ENCODE measurements around the gene VPS37C. TPM values are rescaled to one million over a fixed set of nuclear protein-coding genes. Genes with fewer than 3 reads are reported as not detected.

VPS37C gene
- total RNA-seq, 4 donors from 2014 or later, result 11.8 to 22.2 (median 13.6) TPM

DNA sequence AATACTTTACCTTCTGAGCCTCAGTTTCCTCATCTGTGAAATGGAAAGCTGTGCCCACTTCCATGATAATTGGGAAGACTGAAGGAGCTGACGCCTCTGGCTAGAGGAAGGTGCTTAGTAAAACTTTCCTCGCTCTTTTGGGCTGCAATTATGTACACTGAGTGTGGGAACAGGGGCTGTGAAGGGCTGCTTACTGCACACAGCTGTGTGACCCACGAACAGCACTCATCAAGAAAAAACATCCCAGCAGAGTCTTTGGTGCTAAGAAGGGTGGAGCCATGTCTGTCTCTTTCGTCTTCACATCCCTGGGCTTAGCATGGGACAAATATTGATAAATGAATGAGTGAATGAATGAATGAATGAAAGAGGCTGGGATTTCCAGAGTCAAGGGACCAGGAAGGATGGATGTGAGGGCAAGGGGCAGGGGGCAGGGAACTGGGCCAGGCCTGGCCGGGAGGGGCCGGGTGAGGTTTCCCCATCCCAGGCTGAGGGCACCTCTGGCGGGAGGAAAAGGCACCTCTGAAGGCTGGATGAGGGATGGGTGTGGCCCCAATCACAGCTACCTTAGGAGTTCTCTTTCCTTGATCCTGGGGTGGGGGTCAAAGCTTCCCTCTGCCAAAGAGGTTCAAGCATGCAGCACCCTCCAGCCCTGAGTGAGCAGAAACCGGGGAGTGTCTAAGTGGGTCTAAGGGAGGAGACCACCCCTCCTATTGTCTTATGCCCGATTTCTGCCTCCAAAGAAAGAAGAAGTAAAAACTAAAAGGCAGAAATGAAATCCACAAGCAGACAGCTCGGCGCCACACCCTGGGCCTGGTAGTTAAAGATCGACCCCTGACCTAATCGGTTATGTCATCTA, 68.1 kb downstream of the VPS37C start:
- Histone ChIP-seq H3K4me1 (no peaks in the 10 kb centered on the region), H3K9me3 (peaks cover 0 to 13% (median 0%) of the 10 kb centered on the region in 4 donors), H3K36me3 (no peaks in the 10 kb centered on the region), H3K27me3 (no peaks in the 10 kb centered on the region), H3K4me3 (no peak overlapping the region), H3K27ac (no peak overlapping the region)
- TF ChIP-seq EP300 (IDR thresholded peaks at IDR 0.05) (no peak), POLR2A (IDR thresholded peaks at IDR 0.05) (no peak)
- TF ChIP-seq, protein P1, sequence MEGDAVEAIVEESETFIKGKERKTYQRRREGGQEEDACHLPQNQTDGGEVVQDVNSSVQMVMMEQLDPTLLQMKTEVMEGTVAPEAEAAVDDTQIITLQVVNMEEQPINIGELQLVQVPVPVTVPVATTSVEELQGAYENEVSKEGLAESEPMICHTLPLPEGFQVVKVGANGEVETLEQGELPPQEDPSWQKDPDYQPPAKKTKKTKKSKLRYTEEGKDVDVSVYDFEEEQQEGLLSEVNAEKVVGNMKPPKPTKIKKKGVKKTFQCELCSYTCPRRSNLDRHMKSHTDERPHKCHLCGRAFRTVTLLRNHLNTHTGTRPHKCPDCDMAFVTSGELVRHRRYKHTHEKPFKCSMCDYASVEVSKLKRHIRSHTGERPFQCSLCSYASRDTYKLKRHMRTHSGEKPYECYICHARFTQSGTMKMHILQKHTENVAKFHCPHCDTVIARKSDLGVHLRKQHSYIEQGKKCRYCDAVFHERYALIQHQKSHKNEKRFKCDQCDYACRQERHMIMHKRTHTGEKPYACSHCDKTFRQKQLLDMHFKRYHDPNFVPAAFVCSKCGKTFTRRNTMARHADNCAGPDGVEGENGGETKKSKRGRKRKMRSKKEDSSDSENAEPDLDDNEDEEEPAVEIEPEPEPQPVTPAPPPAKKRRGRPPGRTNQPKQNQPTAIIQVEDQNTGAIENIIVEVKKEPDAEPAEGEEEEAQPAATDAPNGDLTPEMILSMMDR (IDR thresholded peaks at IDR 0.05), result no peak
- DNase-seq (ENCODE audit: low spot score in 2 of 2), result no peak
- WGBS, 2 donors, result 82 to 88% methylated on average over 13 of the region's 13 CpGs

DNA sequence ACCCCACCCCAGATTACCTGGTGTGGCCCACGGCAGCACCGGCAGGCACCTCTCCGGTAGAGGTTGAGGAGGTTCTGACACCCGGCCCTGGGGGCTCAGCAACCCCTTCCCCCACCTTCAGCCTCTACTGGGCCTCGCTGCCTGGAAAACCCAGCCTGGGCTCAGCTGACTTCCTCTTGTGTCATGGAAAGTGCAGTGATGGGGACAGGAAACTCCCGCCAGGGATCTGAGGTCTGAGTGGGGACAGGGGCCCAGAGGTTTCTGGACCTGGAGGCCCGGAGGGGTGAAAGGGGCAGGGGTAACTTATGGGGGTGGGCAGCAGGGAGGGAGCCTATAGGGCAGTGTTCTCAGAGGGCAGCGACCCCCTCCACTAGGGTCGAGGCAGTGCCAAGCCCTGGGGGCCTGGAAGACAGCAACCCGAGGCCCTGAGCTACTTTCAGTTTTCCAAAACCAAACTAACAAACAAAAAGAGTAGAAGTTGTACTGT, 68.9 kb downstream of the VPS37C start:
- 71 to 73% methylated on average over 10 of the region's 10 CpGs for WGBS, 2 donors
- Histone ChIP-seq H3K9me3 (peaks cover 0 to 13% (median 0%) of the 10 kb centered on the region in 4 donors), H3K4me1 (no peaks in the 10 kb centered on the region), H3K4me3 (no peak overlapping the region), H3K27ac (no peak overlapping the region), H3K36me3 (no peaks in the 10 kb centered on the region), H3K27me3 (no peaks in the 10 kb centered on the region)
- no peak for DNase-seq (ENCODE audit: low spot score in 2 of 2)
- TF ChIP-seq POLR2A (IDR thresholded peaks at IDR 0.05) (no peak), EP300 (IDR thresholded peaks at IDR 0.05) (no peak)
- TF ChIP-seq, protein P1 (IDR thresholded peaks at IDR 0.05), result no peak

DNA sequence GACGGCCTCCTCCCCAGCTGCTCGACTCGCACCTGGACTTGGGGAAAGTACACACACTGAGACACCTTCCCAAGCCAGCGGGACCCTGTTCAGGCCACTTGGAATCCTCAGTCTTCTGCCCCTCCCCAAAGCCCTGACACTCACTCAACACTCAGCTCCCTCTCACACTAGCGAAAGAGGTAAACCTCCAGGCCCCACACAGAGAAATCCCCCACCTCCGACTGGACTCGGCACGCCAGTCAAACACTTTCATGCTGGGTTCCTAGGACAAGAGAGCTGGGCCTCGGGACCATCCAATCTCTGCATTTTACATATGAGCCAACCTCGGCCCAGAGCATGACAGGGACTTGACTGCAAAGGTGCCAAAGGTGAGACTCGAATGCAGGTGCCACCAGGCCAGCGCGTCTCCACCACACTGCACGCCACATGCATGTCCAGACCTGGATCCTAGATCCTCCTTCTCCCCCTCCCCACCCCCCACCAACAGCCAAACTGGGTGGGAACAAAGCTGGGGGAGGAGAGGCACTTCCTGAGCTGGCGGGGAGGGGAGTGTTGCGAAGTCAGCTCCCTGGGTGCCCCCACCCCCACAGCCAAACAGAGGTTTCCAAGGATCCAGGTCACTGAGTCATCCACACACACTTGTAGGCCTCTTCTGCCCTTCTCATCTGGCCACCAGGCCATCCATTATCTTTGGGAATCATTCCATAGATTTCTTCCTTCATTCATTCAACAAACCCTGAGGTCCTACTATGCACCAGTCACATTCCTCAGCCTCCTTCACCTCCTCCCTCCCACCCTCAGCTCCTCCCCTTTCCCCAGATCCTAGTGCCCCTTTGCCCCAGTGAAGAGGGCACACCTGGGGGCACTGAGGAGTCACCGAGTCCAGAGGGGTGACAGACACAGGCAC, 69.6 kb downstream of the VPS37C start:
- no peak for DNase-seq (ENCODE audit: low spot score in 2 of 2)
- H3K4me1 ChIP-seq, result no peaks in the 10 kb centered on the region
- TF ChIP-seq EP300 (IDR thresholded peaks at IDR 0.05), result no peak
- TF ChIP-seq, protein P1 (IDR thresholded peaks at IDR 0.05), result no peak
- no peak for TF ChIP-seq POLR2A (IDR thresholded peaks at IDR 0.05)
- H3K4me3 ChIP-seq, result no peak overlapping the region
- H3K9me3 ChIP-seq, result peaks cover 0 to 13% (median 0%) of the 10 kb centered on the region in 4 donors
- no peaks in the 10 kb centered on the region for H3K27me3 ChIP-seq
- WGBS, 2 donors, result 83% methylated on average over 17 of the region's 17 CpGs
- peak overlapping the region in 1 of 4 donors; percentile 19 for H3K27ac ChIP-seq
- H3K36me3 ChIP-seq, result no peaks in the 10 kb centered on the region

DNA sequence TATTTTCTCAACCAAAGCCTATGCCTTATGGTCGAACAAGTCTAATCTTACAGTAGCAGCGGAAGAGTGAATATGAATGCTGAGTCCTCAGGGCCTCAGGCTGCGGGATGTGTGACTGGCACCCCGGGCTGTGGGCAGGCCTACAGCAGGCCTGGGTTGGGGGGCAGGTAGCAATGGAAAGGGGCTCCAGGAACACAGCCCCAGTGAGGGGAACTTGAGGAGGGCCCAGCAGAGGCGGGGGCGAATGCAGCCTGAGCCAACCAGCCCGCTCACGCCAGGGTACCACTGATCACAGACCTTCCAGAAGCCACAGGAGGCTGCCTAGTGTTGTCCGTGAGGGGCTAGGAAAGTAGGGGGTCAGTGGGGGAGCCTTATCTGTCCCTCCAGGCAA, 70.2 kb downstream of the VPS37C start:
- Histone ChIP-seq H3K9me3 (peaks cover 0 to 13% (median 0%) of the 10 kb centered on the region in 4 donors), H3K27me3 (no peaks in the 10 kb centered on the region), H3K4me1 (no peaks in the 10 kb centered on the region), H3K4me3 (no peak overlapping the region), H3K36me3 (no peaks in the 10 kb centered on the region), H3K27ac (no peak overlapping the region)
- WGBS, 2 donors, result 88 to 90% methylated on average over 8 to 9 of the region's 9 CpGs
- no peak for DNase-seq (ENCODE audit: low spot score in 2 of 2)
- no peak for TF ChIP-seq EP300 (IDR thresholded peaks at IDR 0.05)

DNA sequence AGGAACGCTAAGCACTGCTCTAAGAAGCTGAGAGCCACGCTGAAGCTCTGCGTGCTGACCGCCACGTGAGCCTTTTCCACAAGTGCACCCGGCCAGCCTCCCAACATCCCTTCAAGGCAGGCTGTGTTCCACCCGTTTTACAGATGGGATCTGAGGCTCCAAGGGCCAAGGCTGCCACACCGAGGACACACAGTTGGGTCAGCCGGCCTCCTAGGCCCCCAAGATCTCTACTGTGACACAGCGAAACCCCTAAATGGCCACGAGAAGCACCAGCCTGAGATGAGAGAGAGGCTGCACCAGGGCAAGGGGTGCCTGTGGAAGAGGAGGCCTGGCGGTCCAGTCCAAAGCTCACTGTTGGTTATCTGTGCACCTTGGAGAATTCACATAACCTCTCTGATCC, 70.7 kb downstream of the VPS37C start:
- DNase-seq (ENCODE audit: low spot score in 2 of 2), result no peak
- no peaks in the 10 kb centered on the region for H3K36me3 ChIP-seq
- peaks cover 0 to 13% (median 0%) of the 10 kb centered on the region in 4 donors for H3K9me3 ChIP-seq
- 85 to 92% methylated on average over 12 of the region's 12 CpGs for WGBS, 2 donors
- no peak overlapping the region for H3K27ac ChIP-seq
- TF ChIP-seq POLR2A (IDR thresholded peaks at IDR 0.05), result no peak
- TF ChIP-seq, protein P1 (IDR thresholded peaks at IDR 0.05), result no peak
- TF ChIP-seq EP300 (IDR thresholded peaks at IDR 0.05), result no peak
- no peak overlapping the region for H3K4me3 ChIP-seq
- H3K4me1 ChIP-seq, result no peaks in the 10 kb centered on the region
- H3K27me3 ChIP-seq, result no peaks in the 10 kb centered on the region

Measured in tibial nerve (tissue), 4 donors.